HG02852 (cell line): Measurements from ENCODE around the gene TRPM4.
"Not testable (repeated sequence)": the region's sequence is repeated elsewhere in the genome, so short reads cannot be mapped to it uniquely, and the experiment has no call there.

ENCODE experiments used
- ATAC-seq: cut with Tn5 transposase; IDR thresholded peaks from one replicate; pipeline ENCODE4 v1.9.1; 2021; ENCODE audit warnings: mild to moderate bottlenecking, moderate library complexity; ENCODE audit not compliant: unreplicated experiment

TRPM4 gene

GRCh38 chr19:49186108-49186507 lies 28.5 kb downstream of the TRPM4 start:
- no peak for ATAC-seq

- no peak for ATAC-seq
These were observed 31.1 kb downstream of the TRPM4 start for GRCh38 chr19:49188626-49189200.

- ATAC-seq: no peak
These were observed 31.7 kb downstream of the TRPM4 start for GRCh38 chr19:49189259-49189658.

GRCh38 chr19:49190781-49191180 lies 33.2 kb downstream of the TRPM4 start:
- no peak for ATAC-seq

GRCh38 chr19:49193822-49194394 lies 36.3 kb downstream of the TRPM4 start:
- ATAC-seq: no peak

- no peak for ATAC-seq
These were observed 36.8 kb downstream of the TRPM4 start for GRCh38 chr19:49194408-49194807.

- no peak for ATAC-seq
These were observed 39.1 kb downstream of the TRPM4 start for GRCh38 chr19:49196527-49197240.

GRCh38 chr19:49200238-49200862 lies 42.8 kb downstream of the TRPM4 start:
- ATAC-seq: no peak

GRCh38 chr19:49201042-49201441 lies 43.5 kb downstream of the TRPM4 start:
- no peak for ATAC-seq

GRCh38 chr19:49205114-49205513 lies 47.5 kb downstream of the TRPM4 start:
- ATAC-seq: no peak

GRCh38 chr19:49209502-49209901 lies 51.9 kb downstream of the TRPM4 start:
- not testable (repeated sequence) for ATAC-seq

- ATAC-seq: no peak
These were observed 52.7 kb downstream of the TRPM4 start for GRCh38 chr19:49210108-49210900.

GRCh38 chr19:49210901-49211451 lies 53.4 kb downstream of the TRPM4 start:
- ATAC-seq: no peak

- no peak for ATAC-seq
These were observed 54.6 kb downstream of the TRPM4 start for GRCh38 chr19:49212016-49212701.

GRCh38 chr19:49213791-49214190 lies 56.2 kb downstream of the TRPM4 start:
- ATAC-seq: no peak

GRCh38 chr19:49214701-49215100 lies 57.1 kb downstream of the TRPM4 start:
- ATAC-seq: no peak

GRCh38 chr19:49216071-49216470 lies 58.5 kb downstream of the TRPM4 start:
- ATAC-seq: no peak

GRCh38 chr19:49217382-49217781 lies 59.8 kb downstream of the TRPM4 start:
- ATAC-seq: no peak

GRCh38 chr19:49222011-49222410 lies 64.4 kb downstream of the TRPM4 start:
- no peak for ATAC-seq

- ATAC-seq: no peak
These were observed 64.9 kb downstream of the TRPM4 start for GRCh38 chr19:49222528-49222927.
